ENCODE measurements around the gene DAPK3. TPM values are rescaled to one million over a fixed set of nuclear protein-coding genes. Genes with fewer than 3 reads are reported as not detected.
A peak's percentile ranks its signal among the peaks of the same experiment; 100 is the strongest.

Gene DAPK3
- polyA plus RNA-seq, 3 donors: 13.7 to 32.1 (median 21.8) TPM

DNA sequence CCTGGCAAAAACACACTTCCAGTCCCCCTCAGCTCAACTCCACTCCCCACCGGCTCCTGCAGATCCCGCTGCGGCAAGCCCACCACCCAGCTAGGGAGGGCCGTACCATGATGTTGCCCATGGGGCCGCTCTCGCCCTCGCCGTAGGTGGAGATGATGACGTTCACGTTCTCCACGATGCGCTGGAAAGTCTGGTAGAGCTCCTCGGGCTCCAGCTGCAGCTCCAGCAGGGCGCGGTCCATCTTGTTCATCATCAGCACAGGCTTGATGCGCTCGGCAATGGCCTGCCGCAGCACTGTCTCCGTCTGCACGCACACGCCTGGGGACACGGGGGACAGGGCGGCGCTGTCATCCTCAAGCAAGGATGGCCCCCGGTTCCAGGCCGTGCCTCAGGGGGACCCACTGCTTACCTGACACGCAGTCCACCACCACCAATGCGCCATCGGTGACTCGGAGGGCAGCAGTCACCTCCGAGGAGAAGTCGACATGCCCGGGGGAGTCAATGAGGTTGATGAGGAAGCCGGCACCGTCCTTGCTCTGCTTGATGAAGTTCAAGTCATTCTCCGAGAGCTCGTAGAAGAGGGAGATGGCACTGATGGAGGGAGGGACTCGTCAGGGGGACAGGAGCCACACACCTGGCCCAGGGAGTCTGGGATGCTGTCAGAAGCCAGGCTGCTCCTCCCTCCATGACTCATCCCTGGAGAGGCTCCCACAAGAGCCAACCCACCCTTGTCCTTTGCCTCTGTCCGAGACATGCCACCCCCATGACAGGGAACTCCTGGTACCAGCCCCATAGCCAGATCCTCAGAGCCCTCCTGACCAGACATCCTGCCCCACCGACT, 12.0 kb upstream of the DAPK3 start:
- TF ChIP-seq, protein P1, sequence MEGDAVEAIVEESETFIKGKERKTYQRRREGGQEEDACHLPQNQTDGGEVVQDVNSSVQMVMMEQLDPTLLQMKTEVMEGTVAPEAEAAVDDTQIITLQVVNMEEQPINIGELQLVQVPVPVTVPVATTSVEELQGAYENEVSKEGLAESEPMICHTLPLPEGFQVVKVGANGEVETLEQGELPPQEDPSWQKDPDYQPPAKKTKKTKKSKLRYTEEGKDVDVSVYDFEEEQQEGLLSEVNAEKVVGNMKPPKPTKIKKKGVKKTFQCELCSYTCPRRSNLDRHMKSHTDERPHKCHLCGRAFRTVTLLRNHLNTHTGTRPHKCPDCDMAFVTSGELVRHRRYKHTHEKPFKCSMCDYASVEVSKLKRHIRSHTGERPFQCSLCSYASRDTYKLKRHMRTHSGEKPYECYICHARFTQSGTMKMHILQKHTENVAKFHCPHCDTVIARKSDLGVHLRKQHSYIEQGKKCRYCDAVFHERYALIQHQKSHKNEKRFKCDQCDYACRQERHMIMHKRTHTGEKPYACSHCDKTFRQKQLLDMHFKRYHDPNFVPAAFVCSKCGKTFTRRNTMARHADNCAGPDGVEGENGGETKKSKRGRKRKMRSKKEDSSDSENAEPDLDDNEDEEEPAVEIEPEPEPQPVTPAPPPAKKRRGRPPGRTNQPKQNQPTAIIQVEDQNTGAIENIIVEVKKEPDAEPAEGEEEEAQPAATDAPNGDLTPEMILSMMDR (IDR thresholded peaks at IDR 0.05): no peak
- Histone ChIP-seq H3K79me2 (ENCODE audit: insufficient read depth, low read length) (peaks cover 71% of the 10 kb centered on the region), H4K20me1 (ENCODE audit: insufficient read depth, low read length) (peaks cover 85% of the 10 kb centered on the region), H3K4me3 (replicated peaks in 1 of 3; ENCODE audit: low read depth in 2 of 3, low read length in 3 of 3) (no peak overlapping the region), H3K4me1 (ENCODE audit: control insufficient read depth in 1 of 2, insufficient read depth in 2 of 2, low read length in 2 of 2) (peaks cover 35 to 41% of the 10 kb centered on the region in 2 donors), H3K9me3 (replicated peaks in 1 of 2; ENCODE audit: control insufficient read depth in 1 of 2, insufficient read depth in 1 of 2, low read length in 2 of 2) (no peaks in the 10 kb centered on the region), H3K36me3 (replicated peaks in 1 of 2; ENCODE audit: control insufficient read depth in 1 of 2, insufficient read depth in 2 of 2, low read length in 2 of 2) (peaks cover 62 to 64% of the 10 kb centered on the region in 2 donors), H3K27ac (ENCODE audit: low read depth in 1 of 2, low read length in 2 of 2) (peak overlapping the region in 1 of 2 donors; percentile 93), H3K27me3 (ENCODE audit: control insufficient read depth in 2 of 2, insufficient read depth in 2 of 2, low read length in 2 of 2) (no peaks in the 10 kb centered on the region), H3K9ac (ENCODE audit: insufficient read depth, low read length, poor library complexity, severe bottlenecking) (no peak overlapping the region), H3K4me2 (replicated peaks; ENCODE audit: extremely low read depth, low read length, poor library complexity, severe bottlenecking) (no peak overlapping the region), H2AFZ (ENCODE audit: insufficient read depth, low read depth, low read length, poor library complexity, severe bottlenecking) (no peak overlapping the region)
- H3K27ac Mint-ChIP-seq: peak overlapping the region in 6 of 7 donors; percentile 50 to 82 (median 60)
- 94% methylated on average over 34 of the region's 40 CpGs for WGBS (ENCODE audit: insufficient coverage)
- H3K9me3 Mint-ChIP-seq: peaks cover 0 to 2% (median 0%) of the 10 kb centered on the region in 7 donors
- H3K36me3 Mint-ChIP-seq: peaks cover 56 to 64% of the 10 kb centered on the region in 2 donors
- H3K27me3 Mint-ChIP-seq (ENCODE audit: low read depth in 3 of 3): no peaks in the 10 kb centered on the region
- H3K4me1 Mint-ChIP-seq: peaks cover 37% of the 10 kb centered on the region
- intact Hi-C loops (cut with micrococcal nuclease): no loop called here
- peak overlapping the region in 1 of 2 donors; percentile 96 for H3K4me3 Mint-ChIP-seq
- peak in 1 of 3 donors; percentile 10 for DNase-seq

DNA sequence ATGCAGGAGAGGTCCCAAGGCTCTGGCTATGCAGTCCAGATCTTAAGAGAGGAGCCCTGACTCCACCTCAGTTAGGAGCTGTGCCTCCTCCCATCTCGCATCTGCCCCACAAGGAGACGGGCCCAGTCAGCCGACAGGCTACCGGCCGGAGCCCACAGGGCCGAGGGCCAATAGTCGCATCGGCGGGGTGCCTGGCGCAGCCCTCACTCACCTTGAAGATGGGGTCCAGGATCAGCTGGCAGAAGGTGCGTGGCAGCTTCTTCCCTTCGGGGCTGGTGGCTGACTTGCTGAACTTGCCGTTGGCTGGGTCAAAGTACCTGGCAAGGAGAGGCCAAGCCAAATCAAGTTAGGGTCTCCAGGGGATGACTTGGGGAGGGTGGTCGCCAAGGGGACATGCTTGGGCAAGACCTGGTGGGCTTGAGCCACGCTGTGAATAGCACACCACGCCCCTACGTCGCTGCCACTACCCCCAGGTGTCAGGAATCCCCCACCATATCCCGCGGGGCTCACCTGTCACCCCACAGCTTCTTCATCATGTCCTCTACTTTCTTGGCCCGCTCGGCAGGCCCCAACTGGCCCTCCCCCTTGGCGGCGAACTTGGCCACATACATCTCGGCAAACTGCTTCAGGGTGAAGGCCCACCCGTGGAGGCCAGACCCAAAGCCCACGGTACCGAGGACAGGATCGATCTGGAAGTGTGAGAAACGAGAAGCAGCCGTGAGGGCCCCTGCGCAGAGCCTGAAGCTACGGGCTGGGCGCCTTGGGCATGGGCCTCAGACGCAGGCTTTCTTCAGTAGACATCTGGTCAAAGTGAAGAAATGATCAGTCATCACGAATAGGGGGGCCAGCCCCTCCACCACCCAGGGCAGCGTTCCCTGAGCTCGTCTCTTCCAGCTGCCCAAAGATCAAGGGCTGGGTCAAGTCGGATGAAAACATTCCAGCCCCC, 11.1 kb upstream of the DAPK3 start:
- H3K9ac ChIP-seq (ENCODE audit: insufficient read depth, low read length, poor library complexity, severe bottlenecking): no peak overlapping the region
- H3K4me1 ChIP-seq (ENCODE audit: control insufficient read depth in 1 of 2, insufficient read depth in 2 of 2, low read length in 2 of 2): peaks cover 28 to 32% of the 10 kb centered on the region in 2 donors
- WGBS (ENCODE audit: insufficient coverage): 98% methylated on average over 31 of the region's 39 CpGs
- Mint-ChIP-seq H3K4me3 (no peak overlapping the region), H3K36me3 (peaks cover 64 to 73% of the 10 kb centered on the region in 2 donors), H3K27ac (peak overlapping the region in 3 of 7 donors; percentile 10 to 54 (median 41)), H3K4me1 (peaks cover 31% of the 10 kb centered on the region), H3K27me3 (ENCODE audit: low read depth in 3 of 3) (no peaks in the 10 kb centered on the region), H3K9me3 (peaks cover 0 to 2% (median 0%) of the 10 kb centered on the region in 7 donors)
- TF ChIP-seq, protein P1 (IDR thresholded peaks at IDR 0.05): no peak
- no peaks in the 10 kb centered on the region for H3K27me3 ChIP-seq (ENCODE audit: control insufficient read depth in 2 of 2, insufficient read depth in 2 of 2, low read length in 2 of 2)
- intact Hi-C loops (cut with micrococcal nuclease): no loop called here
- H3K4me3 ChIP-seq (replicated peaks in 1 of 3; ENCODE audit: low read depth in 2 of 3, low read length in 3 of 3): no peak overlapping the region
- peaks cover 71 to 74% of the 10 kb centered on the region in 2 donors for H3K36me3 ChIP-seq (replicated peaks in 1 of 2; ENCODE audit: control insufficient read depth in 1 of 2, insufficient read depth in 2 of 2, low read length in 2 of 2)
- no peaks in the 10 kb centered on the region for H3K9me3 ChIP-seq (replicated peaks in 1 of 2; ENCODE audit: control insufficient read depth in 1 of 2, insufficient read depth in 1 of 2, low read length in 2 of 2)
- DNase-seq: no peak
- peaks cover 90% of the 10 kb centered on the region for H4K20me1 ChIP-seq (ENCODE audit: insufficient read depth, low read length)
- no peak overlapping the region for H3K4me2 ChIP-seq (replicated peaks; ENCODE audit: extremely low read depth, low read length, poor library complexity, severe bottlenecking)
- peak overlapping the region in 1 of 2 donors; percentile 14 for H3K27ac ChIP-seq (ENCODE audit: low read depth in 1 of 2, low read length in 2 of 2)
- peaks cover 76% of the 10 kb centered on the region for H3K79me2 ChIP-seq (ENCODE audit: insufficient read depth, low read length)
- H2AFZ ChIP-seq (ENCODE audit: insufficient read depth, low read depth, low read length, poor library complexity, severe bottlenecking): no peak overlapping the region
